ENCODE data around the gene FAM83E. TPM values are rescaled to one million over a fixed set of nuclear protein-coding genes. Genes with fewer than 3 reads are reported as not detected.

Gene FAM83E
- total RNA-seq, 1 donor from 2014 or later = not detected

Other genes starting within 250 kb of the FAM83E start
- 22.1 TPM for gene KDELR1, start 223.5 kb downstream of the FAM83E start, total RNA-seq
- gene GRIN2D, start 221.4 kb downstream of the FAM83E start, total RNA-seq = 3.7 TPM
- 6.1 TPM for gene GRWD1, start 169.1 kb downstream of the FAM83E start, total RNA-seq
- 1.2 TPM for gene KCNJ14, start 159.5 kb downstream of the FAM83E start, total RNA-seq
- 57.5 TPM for gene CYTH2, start 145.7 kb downstream of the FAM83E start, total RNA-seq
- gene LMTK3, start 103.2 kb downstream of the FAM83E start, total RNA-seq = 19.4 TPM
- not detected for gene SULT2B1, start 62.9 kb downstream of the FAM83E start, total RNA-seq
- not detected for gene SPACA4, start 8.3 kb downstream of the FAM83E start, total RNA-seq
- 903 TPM for gene RPL18, start 4.1 kb upstream of the FAM83E start, total RNA-seq
- gene SPHK2, start 4.4 kb upstream of the FAM83E start, total RNA-seq = 9.6 TPM
- gene DBP, start 22.3 kb upstream of the FAM83E start, total RNA-seq = 3.0 TPM
- gene CA11, start 31.1 kb upstream of the FAM83E start, total RNA-seq = 5.2 TPM
- gene NTN5, start 57.9 kb upstream of the FAM83E start, total RNA-seq = not detected
- under 0.01 TPM for gene FUT2, start 80.9 kb upstream of the FAM83E start, total RNA-seq
- 0.74 TPM for gene MAMSTR, start 104.6 kb upstream of the FAM83E start, total RNA-seq
- 3.9 TPM for gene RASIP1, start 125.5 kb upstream of the FAM83E start, total RNA-seq
- gene IZUMO1, start 131.8 kb upstream of the FAM83E start, total RNA-seq = not detected
- 0.49 TPM for gene FUT1, start 137.6 kb upstream of the FAM83E start, total RNA-seq
- not detected for gene FGF21, start 140.4 kb upstream of the FAM83E start, total RNA-seq
- 7.1 TPM for gene BCAT2, start 196.0 kb upstream of the FAM83E start, total RNA-seq
- 1.7 TPM for gene HSD17B14, start 221.4 kb upstream of the FAM83E start, total RNA-seq